Right lobe of liver (tissue), 6 donors: Measurements from ENCODE around the gene SNAI1. TPM values are rescaled to one million over a fixed set of nuclear protein-coding genes. Genes with fewer than 3 reads are reported as not detected.

ENCODE experiments used
- ATAC-seq, 4 donors: fragments of 200-7000 bp; cut with Tn5 transposase; one replicate each; pipeline ENCODE4 v1.9.1; 2020; ENCODE audit warnings: mild to moderate bottlenecking in 4 of 4, moderate library complexity in 4 of 4
- DNase-seq, 3 donors: peaks; one replicate each; pipeline ENCODE4 v3.0.0-alpha.2; 2020
- H3K27ac ChIP-seq, 3 donors: fragments of 200-600 bp; one replicate each; pipeline ENCODE4 v1.8.0; 2022
- H3K27me3 ChIP-seq, 2 donors: fragments of 200-600 bp; one replicate each; pipeline ENCODE4 v1.8.0; 2022
- H3K36me3 ChIP-seq, 4 donors: fragments of 200-600 bp; sonication (generic) in 1 of 4; one replicate each; pipeline versions ENCODE4 v1.5.1 to v1.8.0; 2017 to 2022; ENCODE audit warnings: control low read depth in 1 of 4
- H3K4me1 ChIP-seq, 4 donors: fragments of 200-600 bp; sonication (generic) in 1 of 4; one replicate each; pipeline versions ENCODE4 v1.5.1 to v1.8.0; 2017 to 2022; ENCODE audit warnings: control low read depth in 1 of 4
- H3K4me3 ChIP-seq, 3 donors: fragments of 200-600 bp; one replicate each; pipeline ENCODE4 v1.8.0; 2022
- H3K9me3 ChIP-seq, 4 donors: fragments of 200-600 bp; sonication (generic) in 1 of 4; one replicate each; pipeline versions ENCODE4 v1.5.1 to v1.8.0; 2017 to 2022; ENCODE audit warnings: control low read depth in 1 of 4
- CTCF ChIP-seq, 4 donors: fragments of 200-600 bp in 3 of 4; fragments of 450-650 bp in 1 of 4; IDR thresholded peaks; one replicate each; pipeline versions ENCODE4 v1.5.1 to v1.8.0; 2016 to 2022; ENCODE audit warnings: antibody characterized with exemption in 4 of 4, mild to moderate bottlenecking in 2 of 4
- POLR2A ChIP-seq: fragments of 450-650 bp; IDR thresholded peaks from one replicate; pipeline ENCODE4 v1.6.1; 2017; ENCODE audit warnings: antibody characterized with exemption, mild to moderate bottlenecking
- WGBS: methylation state at CpG from one replicate; pipeline ENCODE4 v1.1.6; 2018; ENCODE audit warnings: low coverage, low lambda C conversion rate; ENCODE audit not compliant: insufficient coverage; ENCODE audit errors: missing lambda C conversion rate; 5-methylcytosine and 5-hydroxymethylcytosine counted together
- intact Hi-C, 2 donors: fragments of 100-400 bp; cut with DNase I; formaldehyde crosslinking; loops; one replicate each; pipeline versions ENCODE4 v1.11.2 to v1.14.1; 2022
- small RNA-seq, 2 experiments: library from RNA; depleted of rRNA; stranded (forward); fragments of <200 nt; gene quantifications; one replicate each; pipeline ENCODE3, GENCODE V24; 2016
- total RNA-seq, 6 experiments: library from RNA; depleted of rRNA in 2 of 6; stranded (reverse); fragments of >200 nt in 2 of 6; fragmentation: NEBNext Ultra II Directional in 3 of 6; extraction: Animal tissue kit (Norgen Biotek cat#: 25700) in 3 of 6; gene quantifications; one replicate each; pipeline versions ENCODE4 v1.1.0 to v1.2.4, GENCODE V29; 2016 to 2023
- donor health status: DM: no; HTN: yes; CAD: no.
- donor health status: DM: no; HTN: no; CAD: no.
- donor health status: DM: no; HTN: no; CAD: no.
- donor health status: DM: no; HTN: yes; CAD: no.
- donor health status: DM: no; HTN: yes; CAD: no.

Gene SNAI1
- total RNA-seq, 6 experiments from 2014 or later, result 0.73 to 1.9 (median 1.1) TPM

- intact Hi-C loops, result no loop called here
- Histone ChIP-seq H3K4me1 (no peaks in the 10 kb centered on the region), H3K9me3 (no peaks in the 10 kb centered on the region), H3K36me3 (no peaks in the 10 kb centered on the region), H3K4me3 (no peak overlapping the region), H3K27ac (no peak overlapping the region), H3K27me3 (no peaks in the 10 kb centered on the region)
- TF ChIP-seq POLR2A (no peak), CTCF (IDR thresholded peaks at IDR 0.05) (no peak)
- ATAC-seq, result no peak
- WGBS, result 84% methylated on average over 4 of the region's 7 CpGs
- no peak for DNase-seq
These were observed 54.8 kb downstream of the SNAI1 start for GRCh38 chr20:50037575-50037974.

DNA sequence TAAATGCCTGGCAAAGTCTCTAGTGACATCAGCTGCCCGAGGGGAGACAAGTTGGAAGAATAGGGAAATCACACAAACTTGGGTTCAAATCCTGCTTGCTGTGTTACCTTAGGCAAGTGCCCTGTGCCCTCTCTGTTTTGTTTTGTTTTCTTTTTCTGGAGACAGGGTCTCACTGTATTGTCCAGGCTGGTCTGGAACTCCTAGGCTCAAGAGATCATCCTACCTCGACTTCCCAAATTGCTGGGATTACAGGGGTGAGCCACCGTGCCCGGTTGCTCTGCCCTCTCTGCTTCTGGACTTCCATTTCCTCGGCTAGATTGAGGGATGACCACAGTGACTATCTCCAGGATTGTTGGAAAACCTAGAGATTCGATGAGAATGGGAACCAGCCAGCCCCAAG, 55.4 kb downstream of the SNAI1 start:
- H3K27me3 ChIP-seq, result no peaks in the 10 kb centered on the region
- no peak for ATAC-seq
- H3K27ac ChIP-seq, result no peak overlapping the region
- no peaks in the 10 kb centered on the region for H3K9me3 ChIP-seq
- H3K4me1 ChIP-seq, result no peaks in the 10 kb centered on the region
- no peaks in the 10 kb centered on the region for H3K36me3 ChIP-seq
- intact Hi-C loops, result no loop called here
- H3K4me3 ChIP-seq, result no peak overlapping the region
- no peak for TF ChIP-seq CTCF (IDR thresholded peaks at IDR 0.05)
- WGBS, result 62% methylated on average over 6 of the region's 6 CpGs
- no peak for DNase-seq

Small RNAs within 50 kb of the gene (small RNA-seq; reads per million reads assigned to genes)
- 0 reads per million in 2 experiments for gene RF00017
- 0 reads per million in 2 experiments for gene RNU6-147P

Other genes with a start within 250 kb of the SNAI1 start
- 10 to 100 TPM in 3 of 6 experiments, 1 to 10 TPM in 3; 6.8 to 10.6 (median 9.6) TPM for gene SLC9A8, start 170.2 kb upstream of the SNAI1 start, total RNA-seq
- gene SPATA2, start 67.5 kb upstream of the SNAI1 start, total RNA-seq, result 1 to 10 TPM; 1.9 to 3.6 (median 2.9) TPM
- gene RNF114, start 46.6 kb upstream of the SNAI1 start, total RNA-seq, result 100 to 1,000 TPM in 1 of 6 experiments, 10 to 100 TPM in 5; 38.6 to 113 (median 44.9) TPM
- 10 to 100 TPM; 38.2 to 49.4 (median 44.3) TPM for gene UBE2V1, start 130.2 kb downstream of the SNAI1 start, total RNA-seq
- 10 to 100 TPM in 5 of 6 experiments, 1 to 10 TPM in 1; 6.9 to 25.3 (median 13.7) TPM for gene PEDS1, start 170.7 kb downstream of the SNAI1 start, total RNA-seq
- 100 to 1,000 TPM; 130 to 182 (median 152) TPM for gene CEBPB, start 207.8 kb downstream of the SNAI1 start, total RNA-seq